ENCODE data around the gene NHSL1.

Gene NHSL1

GRCh38 chr6:138502546-138502945 is 3.3 kb upstream of the NHSL1 start:
- no peak for TF ChIP-seq JUND (IDR thresholded peaks at IDR 0.05; ENCODE audit: low read depth)
- DNase-seq (ENCODE audit: low read depth in 1 of 2, low spot score in 1 of 2): no peak

GRCh38 chr6:138500867-138501446 is 1.7 kb upstream of the NHSL1 start:
- no peak for DNase-seq (ENCODE audit: low read depth in 1 of 2, low spot score in 1 of 2)
- in situ Hi-C loops (cut with HindIII; ENCODE audit: low pct_unique_long_range_greater_than_20kb, low sequenced_read_pairs): no loop called here
- TF ChIP-seq JUND (IDR thresholded peaks at IDR 0.05; ENCODE audit: low read depth): no peak

More at GRCh38 chr6:138502546-138502945, 3.3 kb upstream of the NHSL1 start:
- in situ Hi-C loops (cut with HindIII; ENCODE audit: low pct_unique_long_range_greater_than_20kb, low sequenced_read_pairs): no loop called here

- in situ Hi-C loops (cut with HindIII; ENCODE audit: low pct_unique_long_range_greater_than_20kb, low sequenced_read_pairs): no loop called here
- TF ChIP-seq JUND (IDR thresholded peaks at IDR 0.05; ENCODE audit: low read depth): no peak
- no peak for DNase-seq (ENCODE audit: low read depth in 1 of 2, low spot score in 1 of 2)
These were observed 861 bp upstream of the NHSL1 start for GRCh38 chr6:138500045-138500665.

- in situ Hi-C loops (cut with HindIII; ENCODE audit: low pct_unique_long_range_greater_than_20kb, low sequenced_read_pairs): no loop called here
- peak in 1 of 2 experiments; percentile 1 for DNase-seq (ENCODE audit: low read depth in 1 of 2, low spot score in 1 of 2)
- TF ChIP-seq JUND (IDR thresholded peaks at IDR 0.05; ENCODE audit: low read depth): no peak
These were observed 528 bp downstream of the NHSL1 start for GRCh38 chr6:138498629-138499302.

- no peak for TF ChIP-seq JUND (IDR thresholded peaks at IDR 0.05; ENCODE audit: low read depth)
- in situ Hi-C loops (cut with HindIII; ENCODE audit: low pct_unique_long_range_greater_than_20kb, low sequenced_read_pairs): no loop called here
- DNase-seq (ENCODE audit: low read depth in 1 of 2, low spot score in 1 of 2): no peak
These were observed 2.0 kb downstream of the NHSL1 start for GRCh38 chr6:138497286-138497685.

GRCh38 chr6:138494312-138494711 is 5.0 kb downstream of the NHSL1 start:
- DNase-seq (ENCODE audit: low read depth in 1 of 2, low spot score in 1 of 2): no peak
- in situ Hi-C loops (cut with HindIII; ENCODE audit: low pct_unique_long_range_greater_than_20kb, low sequenced_read_pairs): no loop called here
- no peak for TF ChIP-seq JUND (IDR thresholded peaks at IDR 0.05; ENCODE audit: low read depth)

GRCh38 chr6:138493413-138493812 is 5.9 kb downstream of the NHSL1 start:
- TF ChIP-seq JUND (IDR thresholded peaks at IDR 0.05; ENCODE audit: low read depth): no peak
- peak in 1 of 2 experiments; percentile 63 for DNase-seq (ENCODE audit: low read depth in 1 of 2, low spot score in 1 of 2)
- in situ Hi-C loops (cut with HindIII; ENCODE audit: low pct_unique_long_range_greater_than_20kb, low sequenced_read_pairs): no loop called here

- TF ChIP-seq JUND (IDR thresholded peaks at IDR 0.05; ENCODE audit: low read depth): no peak
- in situ Hi-C loops (cut with HindIII; ENCODE audit: low pct_unique_long_range_greater_than_20kb, low sequenced_read_pairs): no loop called here
- no peak for DNase-seq (ENCODE audit: low read depth in 1 of 2, low spot score in 1 of 2)
These were observed 6.4 kb downstream of the NHSL1 start for GRCh38 chr6:138492871-138493270.

GRCh38 chr6:138492113-138492512 is 7.2 kb downstream of the NHSL1 start:
- in situ Hi-C loops (cut with HindIII; ENCODE audit: low pct_unique_long_range_greater_than_20kb, low sequenced_read_pairs): no loop called here
- TF ChIP-seq JUND (IDR thresholded peaks at IDR 0.05; ENCODE audit: low read depth): no peak
- DNase-seq (ENCODE audit: low read depth in 1 of 2, low spot score in 1 of 2): no peak

GRCh38 chr6:138491017-138491416 is 8.3 kb downstream of the NHSL1 start:
- DNase-seq (ENCODE audit: low read depth in 1 of 2, low spot score in 1 of 2): no peak
- in situ Hi-C loops (cut with HindIII; ENCODE audit: low pct_unique_long_range_greater_than_20kb, low sequenced_read_pairs): no loop called here
- TF ChIP-seq JUND (IDR thresholded peaks at IDR 0.05; ENCODE audit: low read depth): no peak

- TF ChIP-seq JUND (IDR thresholded peaks at IDR 0.05; ENCODE audit: low read depth): no peak
- in situ Hi-C loops (cut with HindIII; ENCODE audit: low pct_unique_long_range_greater_than_20kb, low sequenced_read_pairs): no loop called here
- DNase-seq (ENCODE audit: low read depth in 1 of 2, low spot score in 1 of 2): no peak
These were observed 9.4 kb downstream of the NHSL1 start for GRCh38 chr6:138489846-138490245.

- DNase-seq (ENCODE audit: low read depth in 1 of 2, low spot score in 1 of 2): no peak
- no peak for TF ChIP-seq JUND (IDR thresholded peaks at IDR 0.05; ENCODE audit: low read depth)
- in situ Hi-C loops (cut with HindIII; ENCODE audit: low pct_unique_long_range_greater_than_20kb, low sequenced_read_pairs): no loop called here
These were observed 12.1 kb downstream of the NHSL1 start for GRCh38 chr6:138487102-138487604.

Data from T47D (cell line).